HepG2 (cell line): ENCODE data around the gene RHBDF2. TPM values are rescaled to one million over a fixed set of nuclear protein-coding genes. Genes with fewer than 3 reads are reported as not detected.

Experiments
- ATM ChIP-seq: fragments of 450-650 bp; IDR thresholded peaks from 2 replicates; pipeline ENCODE4 v1.7.1; 2017; ENCODE audit warnings: mild to moderate bottlenecking, borderline replicate concordance
- BCL6 ChIP-seq: IDR thresholded peaks from 2 replicates; pipeline ENCODE4 v1.6.1; 2016; ENCODE audit warnings: missing genetic modification reagents, missing compliant biosample characterization
- CEBPZ ChIP-seq: IDR thresholded peaks from 2 replicates; pipeline ENCODE4 v1.6.1; 2012; ENCODE audit warnings: low read length, improper control_type of control experiment
- FOXM1 ChIP-seq: sonication (generic); formaldehyde crosslinking; IDR thresholded peaks from 2 replicates; pipeline ENCODE4 v1.5.0; 2020; ENCODE audit warnings: missing genetic modification reagents
- GATAD1 ChIP-seq: IDR thresholded peaks from 2 replicates; pipeline ENCODE4 v1.6.1; 2016; ENCODE audit warnings: missing genetic modification reagents, missing compliant biosample characterization
- GPN1 ChIP-seq: sonication (generic); formaldehyde crosslinking; IDR thresholded peaks from 2 replicates; pipeline ENCODE4 v1.5.1; 2020; ENCODE audit warnings: missing genetic modification reagents, borderline replicate concordance
- HDAC2 ChIP-seq: sonication (generic); formaldehyde crosslinking; IDR thresholded peaks from 2 replicates; pipeline ENCODE4 v1.4.0; 2020; ENCODE audit warnings: missing genetic modification reagents
- HHEX ChIP-seq: IDR thresholded peaks from 2 replicates; pipeline ENCODE4 v1.6.1; 2016; ENCODE audit warnings: control low read depth
- KMT2A ChIP-seq: sonication (generic); formaldehyde crosslinking; IDR thresholded peaks from 2 replicates; pipeline ENCODE4 v1.4.0; 2020; ENCODE audit warnings: missing genetic modification reagents
- MED8 ChIP-seq: sonication (generic); formaldehyde crosslinking; IDR thresholded peaks from 2 replicates; pipeline ENCODE4 v1.8.1; 2023; ENCODE audit warnings: mild to moderate bottlenecking, missing genetic modification reagents; ENCODE audit not compliant: insufficient replicate concordance
- MTA3 ChIP-seq: sonication (generic); formaldehyde crosslinking; IDR thresholded peaks from 2 replicates; pipeline ENCODE4 v1.4.0; 2020; ENCODE audit warnings: missing genetic modification reagents
- NFIC ChIP-seq: IDR thresholded peaks from 2 replicates; pipeline ENCODE4 v1.6.1; 2012; ENCODE audit warnings: mild to moderate bottlenecking, low read length, inconsistent platforms
- RFX1 ChIP-seq: fragments of 450-650 bp; IDR thresholded peaks from 2 replicates; pipeline ENCODE4 v1.6.1; 2017
- SAFB2 ChIP-seq: sonication (generic); formaldehyde crosslinking; IDR thresholded peaks from 2 replicates; pipeline ENCODE4 v1.5.1; 2020; ENCODE audit warnings: missing genetic modification reagents, low read depth, mild to moderate bottlenecking, borderline replicate concordance
- SIN3A ChIP-seq: IDR thresholded peaks from 2 replicates; pipeline ENCODE4 v1.6.1; 2011; ENCODE audit warnings: low read depth, mild to moderate bottlenecking, control low read depth, low read length, borderline replicate concordance
- SP2 ChIP-seq: sonication (generic); formaldehyde crosslinking; IDR thresholded peaks from 2 replicates; pipeline ENCODE4 v1.5.1; 2020; ENCODE audit warnings: mild to moderate bottlenecking, missing genetic modification reagents
- ZBTB26 ChIP-seq: IDR thresholded peaks from 2 replicates; pipeline ENCODE4 v1.6.1; 2016; ENCODE audit warnings: missing compliant biosample characterization, missing genetic modification reagents, borderline replicate concordance
- ZFY ChIP-seq: sonication (generic); formaldehyde crosslinking; IDR thresholded peaks from 2 replicates; pipeline ENCODE4 v1.4.0; 2020; ENCODE audit warnings: missing genetic modification reagents
- ZNF282 ChIP-seq: fragments of 450-650 bp; IDR thresholded peaks from 2 replicates; pipeline ENCODE4 v1.6.1; 2018; ENCODE audit not compliant: partially characterized antibody
- ZNF468 ChIP-seq: sonication (generic); formaldehyde crosslinking; IDR thresholded peaks from 2 replicates; pipeline ENCODE4 v1.8.0; 2022; ENCODE audit warnings: mild to moderate bottlenecking, moderate library complexity, missing genetic modification reagents
- ZNF550 ChIP-seq: sonication (generic); formaldehyde crosslinking; IDR thresholded peaks from 2 replicates; pipeline ENCODE4 v1.4.0; 2020; ENCODE audit warnings: mild to moderate bottlenecking, missing genetic modification reagents, borderline replicate concordance
- ZNF563 ChIP-seq: sonication (generic); formaldehyde crosslinking; IDR thresholded peaks from 2 replicates; pipeline ENCODE4 v1.8.0; 2022; ENCODE audit warnings: mild to moderate bottlenecking, moderate library complexity, missing genetic modification reagents
- ZNF713 ChIP-seq: sonication (generic); formaldehyde crosslinking; IDR thresholded peaks from 2 replicates; pipeline ENCODE4 v1.4.0; 2020; ENCODE audit warnings: mild to moderate bottlenecking, missing genetic modification reagents
- ZNF782 ChIP-seq: sonication (generic); formaldehyde crosslinking; IDR thresholded peaks from 2 replicates; pipeline ENCODE4 v1.4.0; 2020; ENCODE audit warnings: missing genetic modification reagents, mild to moderate bottlenecking, borderline replicate concordance
- ZNF816 ChIP-seq: sonication (generic); formaldehyde crosslinking; IDR thresholded peaks from 2 replicates; pipeline ENCODE4 v1.8.0; 2022; ENCODE audit warnings: missing genetic modification reagents, mild to moderate bottlenecking, borderline replicate concordance
- ZUFSP ChIP-seq: sonication (generic); formaldehyde crosslinking; IDR thresholded peaks from 2 replicates; pipeline ENCODE4 v1.9.0; 2021; ENCODE audit warnings: missing genetic modification reagents, mild to moderate bottlenecking, borderline replicate concordance
- polyA plus RNA-seq, 8 experiments: library from polyadenylated mRNA; depleted of rRNA in 3 of 8; stranded (reverse) in 7 of 8; unstranded in 1 of 8; fragments of >200 nt; fragmentation: Illumina TruSeq in 4 of 8; extraction: Trizol in 4 of 8; gene quantifications; 2 replicates each; pipeline versions ENCODE4 v1.2.1 to v1.2.3, GENCODE V29; 2011 to 2016; ENCODE audit warnings: low read depth in 4 of 8, missing spikeins in 1 of 8, mixed read lengths in 1 of 8; ENCODE audit not compliant: insufficient read depth in 1 of 8
- total RNA-seq, 5 experiments: library from RNA; depleted of rRNA; stranded (reverse); fragments of >200 nt; fragmentation: Illumina TruSeq; extraction: Trizol; gene quantifications; 2 replicates each; pipeline ENCODE4 v1.2.3, GENCODE V29; 2016; ENCODE audit warnings: low read depth in 1 of 5

RHBDF2 gene
- total and polyA plus RNA-seq, 2 of the 13 experiments (the other 11 are each of a cell fraction or from before 2014, with no cell fraction given): 7.8 to 24.2 TPM

- TF ChIP-seq ZNF550 (CRISPR knock-in tag) (no peak), SAFB2 (no peak), GATAD1 (CRISPR knock-in tag) (no peak), HDAC2 (CRISPR knock-in tag) (peak; percentile 42; the same call in 1 of the 2 replicates), ZNF468 (CRISPR knock-in tag) (0 out of 2 replicates have a peak, but pooled peaks have one; percentile 36), ZFY (CRISPR knock-in tag) (no peak), MTA3 (CRISPR knock-in tag) (no peak), SP2 (CRISPR knock-in tag) (no peak), ZNF782 (CRISPR knock-in tag) (no peak), CEBPZ (no peak), SIN3A (no peak), FOXM1 (CRISPR knock-in tag) (no peak), MED8 (CRISPR knock-in tag) (no peak), KMT2A (CRISPR knock-in tag) (no peak), HHEX (CRISPR knock-in tag) (no peak), ATM (no peak), ZNF282 (no peak), ZBTB26 (peak; percentile 51; the same call in 1 of the 2 replicates), BCL6 (CRISPR knock-in tag) (no peak), ZNF713 (CRISPR knock-in tag) (0 out of 2 replicates have a peak, but pooled peaks have one; percentile 46), RFX1 (no peak), ZNF563 (CRISPR knock-in tag) (peak; percentile 56; the same call in 1 of the 2 replicates), ZNF816 (CRISPR knock-in tag) (no peak), NFIC (no peak), GPN1 (CRISPR knock-in tag) (no peak), ZUFSP (no peak)
Observed at GRCh38 chr17:76527430-76528111, 26.3 kb upstream of the RHBDF2 start (continued).
